ENCODE data around the gene MPG. TPM values are rescaled to one million over a fixed set of nuclear protein-coding genes. Genes with fewer than 3 reads are reported as not detected.

The MPG gene
- total and polyA plus RNA-seq, 10 of the 15 experiments (the other 5 are each of a cell fraction or from before 2014, with no cell fraction given): 0.32 to 193 (median 55.7) TPM

- TF ChIP-seq SIX5 (IDR thresholded peaks at IDR 0.05; ENCODE audit: low read depth, low read length, severe bottlenecking): no peak
Measured at GRCh38 chr16:91484-91883, 13.5 kb downstream of the MPG start (continued).

DNA sequence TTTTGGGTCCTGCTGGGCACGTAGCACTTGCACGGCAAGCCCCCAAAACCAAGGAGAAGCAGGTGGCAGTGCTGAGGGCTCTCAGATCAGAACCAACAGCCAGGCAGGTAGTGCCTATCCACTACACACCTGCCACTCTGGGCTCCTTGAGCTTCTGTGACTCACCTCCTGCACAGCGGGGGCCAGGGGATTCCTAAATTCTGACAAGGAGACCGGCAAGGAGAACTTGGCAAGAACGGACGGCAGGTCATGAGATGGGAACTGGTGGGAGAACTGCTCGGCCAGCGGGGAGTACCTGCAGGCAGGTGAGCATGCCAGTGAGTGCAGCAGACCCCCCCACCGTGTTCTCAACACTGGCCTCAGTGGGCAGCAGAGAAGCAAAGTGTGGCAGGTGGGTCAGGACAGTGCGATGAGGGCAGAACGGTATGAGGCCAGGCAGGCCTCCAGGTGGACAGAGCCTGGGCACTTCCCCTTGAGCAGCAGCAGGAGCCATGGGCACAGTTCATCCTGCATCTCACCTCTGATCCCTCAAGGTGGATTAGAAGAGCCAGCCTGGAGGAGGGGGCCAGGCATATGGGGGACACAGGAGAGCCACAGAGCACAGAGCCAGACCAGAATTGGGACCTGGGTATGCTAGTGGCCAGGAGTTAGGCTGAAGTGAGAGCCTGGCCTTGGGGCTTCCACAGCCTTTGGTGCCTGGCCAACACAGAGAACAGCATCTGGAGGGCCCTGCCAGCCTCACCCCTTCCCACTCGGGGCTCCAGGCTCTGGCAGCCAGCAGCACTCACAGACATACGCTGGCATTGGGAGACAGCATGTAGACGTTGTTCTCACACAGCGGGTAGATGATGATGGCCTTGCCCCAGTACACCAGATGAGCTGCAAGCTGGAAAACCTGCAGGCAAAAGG is 14.7 kb downstream of the MPG start:
- ChIA-PET SMC1A (ENCODE audit: uncharacterized antibody, unreplicated experiment) (interaction anchor here (1.1 to 5.7 kb wide), 2 partner anchors 17 to 27 kb away, joined by 3 to 77 read pairs; no protein-coding TSS in a partner anchor), RAD21 (ENCODE audit: unreplicated experiment) (interaction anchor here (1.5 to 6.5 kb wide), 2 partner anchors 27 kb away, joined by 6 to 132 read pairs; no protein-coding TSS in a partner anchor), CTCF (interaction anchor here (1.1 to 7.9 kb wide), 6 partner anchors 13 to 53 kb away, joined by 4 to 319 read pairs (median 6); partner anchors contain the start of genes MPG, POLR3K, RHBDF1 and SNRNP25), POLR2A (interaction anchor here (1.0 kb wide), 1 partner anchor 16 kb away, joined by 3 read pairs; no protein-coding TSS in a partner anchor)
- BruUV-seq (replicated peaks): no TSS peak
- DNase-seq (ENCODE audit: low read depth, low spot score): no peak
- no peak overlapping the region for H3K4me2 ChIP-seq (ENCODE audit: control insufficient read depth, insufficient read depth)
- no peak overlapping the region for H2AFZ ChIP-seq (ENCODE audit: control insufficient read depth, low read depth, low read length)
- no peaks in the 10 kb centered on the region for H3K4me1 ChIP-seq (ENCODE audit: control insufficient read depth, insufficient read depth, low read length)
- H3K27me3 ChIP-seq (replicated peaks in 1 of 2; ENCODE audit: control insufficient read depth in 2 of 2, insufficient read depth in 2 of 2, low read length in 1 of 2): no peaks in the 10 kb centered on the region
- no peak overlapping the region for H3K9ac ChIP-seq (ENCODE audit: control insufficient read depth, insufficient read depth, low read length)
- no peak for ATAC-seq
- H3K79me2 ChIP-seq (ENCODE audit: control insufficient read depth, insufficient read depth, low read length): no peaks in the 10 kb centered on the region
- intact Hi-C loops (cut with micrococcal nuclease; ENCODE audit: unreplicated experiment): no loop called here
- no peak for FAIRE-seq
- no peaks in the 10 kb centered on the region for H4K20me1 ChIP-seq (ENCODE audit: control insufficient read depth, insufficient read depth)
- in situ Hi-C loops (cut with MboI): no loop called here
- H3K4me3 ChIP-seq: no peak overlapping the region
- H3K27ac ChIP-seq (ENCODE audit: control insufficient read depth, insufficient read depth): no peak overlapping the region
- no peaks in the 10 kb centered on the region for H3K9me3 ChIP-seq (replicated peaks; ENCODE audit: control insufficient read depth, insufficient read depth, low read length)
- TF ChIP-seq ZBTB4 (CRISPR knock-in tag; IDR thresholded peaks at IDR 0.05) (no peak), WRNIP1 (IDR thresholded peaks at IDR 0.05; ENCODE audit: borderline replicate concordance, low read depth, low read length) (no peak), NFYA (IDR thresholded peaks at IDR 0.05; ENCODE audit: borderline replicate concordance, low read depth, low read length) (no peak), MXI1 (IDR thresholded peaks at IDR 0.05; ENCODE audit: low read depth, low read length) (no peak), POU2F2 (IDR thresholded peaks at IDR 0.05; ENCODE audit: borderline replicate concordance, low read depth, low read length) (no peak)
- TF ChIP-seq, protein P1, sequence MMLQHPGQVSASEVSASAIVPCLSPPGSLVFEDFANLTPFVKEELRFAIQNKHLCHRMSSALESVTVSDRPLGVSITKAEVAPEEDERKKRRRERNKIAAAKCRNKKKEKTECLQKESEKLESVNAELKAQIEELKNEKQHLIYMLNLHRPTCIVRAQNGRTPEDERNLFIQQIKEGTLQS (IDR thresholded peaks at IDR 0.05; ENCODE audit: borderline replicate concordance, extremely low read depth, low read depth, low read length): no peak
- TF ChIP-seq, protein P2, sequence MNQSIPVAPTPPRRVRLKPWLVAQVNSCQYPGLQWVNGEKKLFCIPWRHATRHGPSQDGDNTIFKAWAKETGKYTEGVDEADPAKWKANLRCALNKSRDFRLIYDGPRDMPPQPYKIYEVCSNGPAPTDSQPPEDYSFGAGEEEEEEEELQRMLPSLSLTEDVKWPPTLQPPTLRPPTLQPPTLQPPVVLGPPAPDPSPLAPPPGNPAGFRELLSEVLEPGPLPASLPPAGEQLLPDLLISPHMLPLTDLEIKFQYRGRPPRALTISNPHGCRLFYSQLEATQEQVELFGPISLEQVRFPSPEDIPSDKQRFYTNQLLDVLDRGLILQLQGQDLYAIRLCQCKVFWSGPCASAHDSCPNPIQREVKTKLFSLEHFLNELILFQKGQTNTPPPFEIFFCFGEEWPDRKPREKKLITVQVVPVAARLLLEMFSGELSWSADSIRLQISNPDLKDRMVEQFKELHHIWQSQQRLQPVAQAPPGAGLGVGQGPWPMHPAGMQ (IDR thresholded peaks at IDR 0.05; ENCODE audit: borderline replicate concordance): no peak
- TF ChIP-seq, protein P3, sequence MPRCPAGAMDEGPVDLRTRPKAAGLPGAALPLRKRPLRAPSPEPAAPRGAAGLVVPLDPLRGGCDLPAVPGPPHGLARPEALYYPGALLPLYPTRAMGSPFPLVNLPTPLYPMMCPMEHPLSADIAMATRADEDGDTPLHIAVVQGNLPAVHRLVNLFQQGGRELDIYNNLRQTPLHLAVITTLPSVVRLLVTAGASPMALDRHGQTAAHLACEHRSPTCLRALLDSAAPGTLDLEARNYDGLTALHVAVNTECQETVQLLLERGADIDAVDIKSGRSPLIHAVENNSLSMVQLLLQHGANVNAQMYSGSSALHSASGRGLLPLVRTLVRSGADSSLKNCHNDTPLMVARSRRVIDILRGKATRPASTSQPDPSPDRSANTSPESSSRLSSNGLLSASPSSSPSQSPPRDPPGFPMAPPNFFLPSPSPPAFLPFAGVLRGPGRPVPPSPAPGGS (IDR thresholded peaks at IDR 0.05; ENCODE audit: borderline replicate concordance, insufficient read depth, low read depth, low read length, poor library complexity, severe bottlenecking): no peak
- 89% methylated on average over 15 of the region's 15 CpGs for WGBS (ENCODE audit: insufficient coverage, insufficient replicate concordance, low lambda C conversion rate, missing lambda C conversion rate)
- peaks cover 6 to 10% of the 10 kb centered on the region in 2 experiments; a peak in 3 of 4 replicates for H3K36me3 ChIP-seq (ENCODE audit: control insufficient read depth in 2 of 2, insufficient read depth in 2 of 2, low read length in 1 of 2)

Data from GM12878 (cell line).